Activated CD4-positive, alpha-beta T cell treated with anti-CD3 and anti-CD28 coated beads, Interleukin-2, amount 50 U/mL, for 24 hours (primary cell): ENCODE measurements around the gene GBP2.
"Not testable (repeated sequence)": the region's sequence is repeated elsewhere in the genome, so short reads cannot be mapped to it uniquely, and the experiment has no call there.

ENCODE experiments used
- DNase-seq, 2 donors: peaks; one replicate each; pipeline ENCODE4 v3.0.0-alpha.2; 2020; ENCODE audit warnings: low read depth in 1 of 2, low spot score in 1 of 2

The GBP2 gene

GRCh38 chr1:89125913-89126580 is at the start of gene GBP2:
Gene GBP2 (minus strand): TSS chr1:89126114. CDS start chr1:89121966, 4,148 bp downstream.
- DNase-seq, result peak in 1 of 2 donors; percentile 36

- DNase-seq, result no peak
These were observed 48.6 kb upstream of the GBP2 start for GRCh38 chr1:89174491-89174890.

GRCh38 chr1:89172468-89173143 is 46.7 kb upstream of the GBP2 start:
- DNase-seq, result no peak

- DNase-seq, result no peak
These were observed 45.1 kb upstream of the GBP2 start for GRCh38 chr1:89171067-89171438.

- DNase-seq, result no peak
These were observed 44.5 kb upstream of the GBP2 start for GRCh38 chr1:89170170-89171066.

GRCh38 chr1:89169166-89169565 is 43.3 kb upstream of the GBP2 start:
- DNase-seq, result no peak

- no peak for DNase-seq
These were observed 41.8 kb upstream of the GBP2 start for GRCh38 chr1:89167590-89168230.

- DNase-seq, result no peak
These were observed 40.8 kb upstream of the GBP2 start for GRCh38 chr1:89166705-89167104.

GRCh38 chr1:89165811-89166210 is 39.9 kb upstream of the GBP2 start:
- DNase-seq, result no peak

- no peak for DNase-seq
These were observed 25.1 kb upstream of the GBP2 start for GRCh38 chr1:89151047-89151446.

GRCh38 chr1:89149976-89150375 is 24.1 kb upstream of the GBP2 start:
- no peak for DNase-seq

- no peak for DNase-seq
These were observed 23.3 kb upstream of the GBP2 start for GRCh38 chr1:89149229-89149628.

GRCh38 chr1:89147678-89148658 is 22.1 kb upstream of the GBP2 start:
- no peak for DNase-seq

- no peak for DNase-seq
These were observed 20.8 kb upstream of the GBP2 start for GRCh38 chr1:89146721-89147120.

- DNase-seq, result no peak
These were observed 17.6 kb upstream of the GBP2 start for GRCh38 chr1:89143484-89143883.

- DNase-seq, result no peak
These were observed 16.2 kb upstream of the GBP2 start for GRCh38 chr1:89142160-89142559.

GRCh38 chr1:89133747-89134146 is 7.8 kb upstream of the GBP2 start:
- no peak for DNase-seq

- DNase-seq, result no peak
These were observed 4.8 kb upstream of the GBP2 start for GRCh38 chr1:89130716-89131115.

GRCh38 chr1:89129911-89130310 is 4.0 kb upstream of the GBP2 start:
- DNase-seq, result no peak

GRCh38 chr1:89128003-89128458 is 2.1 kb upstream of the GBP2 start:
- not testable (repeated sequence) for DNase-seq
